HepG2 (cell line): ENCODE measurements around the gene GPR179. TPM values are rescaled to one million over a fixed set of nuclear protein-coding genes. Genes with fewer than 3 reads are reported as not detected.

Experiments used
- EED ChIP-seq: sonication (generic); formaldehyde crosslinking; IDR thresholded peaks from 2 replicates; pipeline ENCODE4 v1.5.0; 2020; ENCODE audit warnings: mild to moderate bottlenecking, missing genetic modification reagents
- HES4 ChIP-seq: sonication (generic); formaldehyde crosslinking; IDR thresholded peaks from 2 replicates; pipeline ENCODE4 v1.9.0; 2021; ENCODE audit warnings: mild to moderate bottlenecking, missing genetic modification reagents, borderline replicate concordance
- ISL2 ChIP-seq: sonication (generic); formaldehyde crosslinking; IDR thresholded peaks from 2 replicates; pipeline ENCODE4 v1.5.0; 2020; ENCODE audit warnings: missing genetic modification reagents
- KDM4B ChIP-seq: sonication (generic); formaldehyde crosslinking; IDR thresholded peaks from 2 replicates; pipeline ENCODE4 v1.4.0; 2020; ENCODE audit warnings: missing genetic modification reagents
- MZF1 ChIP-seq: sonication (generic); formaldehyde crosslinking; IDR thresholded peaks from 2 replicates; pipeline ENCODE4 v1.8.1; 2023; ENCODE audit warnings: mild to moderate bottlenecking, missing genetic modification reagents, borderline replicate concordance
- NFKB2 ChIP-seq: sonication (generic); formaldehyde crosslinking; IDR thresholded peaks from 2 replicates; pipeline ENCODE4 v1.4.0; 2020; ENCODE audit warnings: missing genetic modification reagents, borderline replicate concordance
- SALL2 ChIP-seq: sonication (generic); formaldehyde crosslinking; IDR thresholded peaks from 2 replicates; pipeline ENCODE4 v1.8.1; 2023; ENCODE audit warnings: mild to moderate bottlenecking, missing genetic modification reagents, inconsistent platforms
- SMAD3 ChIP-seq: sonication (generic); formaldehyde crosslinking; IDR thresholded peaks from 2 replicates; pipeline ENCODE4 v1.4.0; 2020; ENCODE audit warnings: missing genetic modification reagents
- TGIF2 ChIP-seq: IDR thresholded peaks from 2 replicates; pipeline ENCODE4 v1.6.1; 2016; ENCODE audit warnings: control low read depth, missing compliant biosample characterization
- TSC22D2 ChIP-seq: sonication (generic); formaldehyde crosslinking; IDR thresholded peaks from 2 replicates; pipeline ENCODE4 v1.5.1; 2020; ENCODE audit warnings: missing genetic modification reagents, mild to moderate bottlenecking, borderline replicate concordance
- ZBTB33 ChIP-seq: sonication (generic); formaldehyde crosslinking; IDR thresholded peaks from 2 replicates; pipeline ENCODE4 v1.4.0; 2020; ENCODE audit warnings: missing genetic modification reagents
- ZNF556 ChIP-seq: sonication (generic); formaldehyde crosslinking; IDR thresholded peaks from 2 replicates; pipeline ENCODE4 v1.4.0; 2020; ENCODE audit warnings: mild to moderate bottlenecking, missing genetic modification reagents, borderline replicate concordance
- ZNF589 ChIP-seq: sonication (generic); formaldehyde crosslinking; conservative IDR thresholded peaks from 2 replicates; pipeline ENCODE4 v1.8.0; 2022; ENCODE audit warnings: mild to moderate bottlenecking, moderate library complexity, missing genetic modification reagents
- ZNF644 ChIP-seq: IDR thresholded peaks from 2 replicates; pipeline ENCODE4 v1.6.1; 2016; ENCODE audit warnings: low read depth
- ZNF790 ChIP-seq: sonication (generic); formaldehyde crosslinking; IDR thresholded peaks from 2 replicates; pipeline ENCODE4 v1.8.0; 2022; ENCODE audit warnings: missing genetic modification reagents, mild to moderate bottlenecking, borderline replicate concordance
- polyA plus RNA-seq, 8 experiments: library from polyadenylated mRNA; depleted of rRNA in 3 of 8; stranded (reverse) in 7 of 8; unstranded in 1 of 8; fragments of >200 nt; fragmentation: Illumina TruSeq in 4 of 8; extraction: Trizol in 4 of 8; gene quantifications; 2 replicates each; pipeline versions ENCODE4 v1.2.1 to v1.2.3, GENCODE V29; 2011 to 2016; ENCODE audit warnings: low read depth in 4 of 8, missing spikeins in 1 of 8, mixed read lengths in 1 of 8; ENCODE audit not compliant: insufficient read depth in 1 of 8
- total RNA-seq, 5 experiments: library from RNA; depleted of rRNA; stranded (reverse); fragments of >200 nt; fragmentation: Illumina TruSeq; extraction: Trizol; gene quantifications; 2 replicates each; pipeline ENCODE4 v1.2.3, GENCODE V29; 2016; ENCODE audit warnings: low read depth in 1 of 5
- TF ChIP-seq, protein P1 (sequence below): IDR thresholded peaks from 2 replicates; pipeline ENCODE4 v1.6.1; 2016; ENCODE audit warnings: low read depth, borderline replicate concordance
- TF ChIP-seq, protein P2 (sequence below): IDR thresholded peaks from 2 replicates; pipeline ENCODE4 v1.6.1; 2018; ENCODE audit warnings: missing genetic modification reagents, mild to moderate bottlenecking, missing compliant biosample characterization

GPR179 gene
- total and polyA plus RNA-seq, 2 of the 13 experiments (the other 11 are each of a cell fraction or from before 2014, with no cell fraction given), result 0.03 TPM; not detected in 1

GRCh38 chr17:38352245-38353085 lies 8.7 kb upstream of the GPR179 start (continued):
- TF ChIP-seq KDM4B (CRISPR knock-in tag), result 0 out of 2 replicates have a peak, but pooled peaks have one; percentile 19
- no peak for TF ChIP-seq EED (CRISPR knock-in tag)
- peak; percentile 25; the same call in 1 of the 2 replicates for TF ChIP-seq TSC22D2 (CRISPR knock-in tag)
- TF ChIP-seq ISL2 (CRISPR knock-in tag), result no peak
- TF ChIP-seq, protein P1, sequence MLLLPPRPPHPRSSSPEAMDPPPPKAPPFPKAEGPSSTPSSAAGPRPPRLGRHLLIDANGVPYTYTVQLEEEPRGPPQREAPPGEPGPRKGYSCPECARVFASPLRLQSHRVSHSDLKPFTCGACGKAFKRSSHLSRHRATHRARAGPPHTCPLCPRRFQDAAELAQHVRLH (CRISPR knock-in tag), result 0 out of 2 replicates have a peak, but pooled peaks have one; percentile 37
- TF ChIP-seq, protein P2, sequence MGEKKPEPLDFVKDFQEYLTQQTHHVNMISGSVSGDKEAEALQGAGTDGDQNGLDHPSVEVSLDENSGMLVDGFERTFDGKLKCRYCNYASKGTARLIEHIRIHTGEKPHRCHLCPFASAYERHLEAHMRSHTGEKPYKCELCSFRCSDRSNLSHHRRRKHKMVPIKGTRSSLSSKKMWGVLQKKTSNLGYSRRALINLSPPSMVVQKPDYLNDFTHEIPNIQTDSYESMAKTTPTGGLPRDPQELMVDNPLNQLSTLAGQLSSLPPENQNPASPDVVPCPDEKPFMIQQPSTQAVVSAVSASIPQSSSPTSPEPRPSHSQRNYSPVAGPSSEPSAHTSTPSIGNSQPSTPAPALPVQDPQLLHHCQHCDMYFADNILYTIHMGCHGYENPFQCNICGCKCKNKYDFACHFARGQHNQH (CRISPR knock-in tag), result peak; percentile 30; the same call in 1 of the 2 replicates
- no peak for TF ChIP-seq ZNF556 (CRISPR knock-in tag)
- TF ChIP-seq NFKB2 (CRISPR knock-in tag), result no peak
- 0 out of 2 replicates have a peak, but pooled peaks have one; percentile 50 for TF ChIP-seq ZNF589 (CRISPR knock-in tag)
- TF ChIP-seq ZNF790, result 0 out of 2 replicates have a peak, but pooled peaks have one; percentile 18
- TF ChIP-seq HES4, result peak; percentile 73
- 0 out of 2 replicates have a peak, but pooled peaks have one; percentile 10 for TF ChIP-seq SMAD3 (CRISPR knock-in tag)
- TF ChIP-seq MZF1 (CRISPR knock-in tag), result 0 out of 2 replicates have a peak, but pooled peaks have one; percentile 45
- TF ChIP-seq ZBTB33 (CRISPR knock-in tag), result no peak
- TF ChIP-seq TGIF2, result peak; percentile 8; the same call in 1 of the 2 replicates
- 0 out of 2 replicates have a peak, but pooled peaks have one; percentile 33 for TF ChIP-seq SALL2 (CRISPR knock-in tag)
- TF ChIP-seq ZNF644, result no peak
- TF ChIP-seq, all 625 proteins: peak for 65
